ENCODE measurements around the gene YPEL2. TPM values are rescaled to one million over a fixed set of nuclear protein-coding genes. Genes with fewer than 3 reads are reported as not detected.

YPEL2 gene
- total RNA-seq, 2 experiments from 2014 or later: 9.4 to 13.2 TPM

- Mint-ChIP-seq H3K27ac (no peak overlapping the region), H3K4me1 (peaks cover 45% of the 10 kb centered on the region), H3K36me3 (ENCODE audit: low read depth) (no peaks in the 10 kb centered on the region), H3K4me3 (peak overlapping the region; percentile 85), H3K9me3 (no peaks in the 10 kb centered on the region), H3K27me3 (no peaks in the 10 kb centered on the region)
- no peak for DNase-seq
- ChIA-PET CTCF (interaction anchor here (0.5 to 0.6 kb wide), 2 partner anchors 77 to 118 kb away, joined by 3 to 5 read pairs; no protein-coding TSS in a partner anchor), POLR2A (interaction anchor here (0.7 kb wide), 1 partner anchor 108 kb away, joined by 3 read pairs; no protein-coding TSS in a partner anchor)
Observed at GRCh38 chr17:59333836-59334235, 2.4 kb downstream of the YPEL2 start.

GRCh38 chr17:59335685-59336084 lies 4.2 kb downstream of the YPEL2 start:
- no peak for DNase-seq
- no peak overlapping the region for H3K27ac Mint-ChIP-seq
- H3K27me3 Mint-ChIP-seq: no peaks in the 10 kb centered on the region
- peaks cover 27% of the 10 kb centered on the region for H3K4me1 Mint-ChIP-seq
- H3K4me3 Mint-ChIP-seq: no peak overlapping the region
- H3K9me3 Mint-ChIP-seq: no peaks in the 10 kb centered on the region
- ChIA-PET CTCF (interaction anchor here (0.6 to 1.9 kb wide), 5 partner anchors 11 to 104 kb away, joined by 3 to 9 read pairs (median 3); no protein-coding TSS in a partner anchor), POLR2A (no interaction called here)
- no peaks in the 10 kb centered on the region for H3K36me3 Mint-ChIP-seq (ENCODE audit: low read depth)

- no peak overlapping the region for H3K27ac Mint-ChIP-seq
- no peak overlapping the region for H3K4me3 Mint-ChIP-seq
- no peak for DNase-seq
- no peaks in the 10 kb centered on the region for H3K27me3 Mint-ChIP-seq
- H3K4me1 Mint-ChIP-seq: peaks cover 34% of the 10 kb centered on the region
- H3K36me3 Mint-ChIP-seq (ENCODE audit: low read depth): no peaks in the 10 kb centered on the region
- CTCF ChIA-PET: interaction anchor here (0.8 to 1.6 kb wide), 3 partner anchors 8 to 105 kb away, joined by 3 to 6 read pairs (median 3); no protein-coding TSS in a partner anchor
- H3K9me3 Mint-ChIP-seq: no peaks in the 10 kb centered on the region
- POLR2A ChIA-PET: no interaction called here
Observed at GRCh38 chr17:59337741-59338299, 6.4 kb downstream of the YPEL2 start.

GRCh38 chr17:59338498-59338897 lies 7.0 kb downstream of the YPEL2 start:
- Mint-ChIP-seq H3K4me3 (no peak overlapping the region), H3K36me3 (ENCODE audit: low read depth) (no peaks in the 10 kb centered on the region), H3K27ac (no peak overlapping the region), H3K9me3 (no peaks in the 10 kb centered on the region), H3K4me1 (peaks cover 34% of the 10 kb centered on the region), H3K27me3 (no peaks in the 10 kb centered on the region)
- POLR2A ChIA-PET: no interaction called here
- no peak for DNase-seq
- CTCF ChIA-PET: interaction anchor here (0.8 to 1.6 kb wide), 3 partner anchors 9 to 101 kb away, joined by 3 to 6 read pairs (median 4); no protein-coding TSS in a partner anchor

GRCh38 chr17:59341922-59342321 lies 10.5 kb downstream of the YPEL2 start:
- CTCF ChIA-PET: no interaction called here
- no peaks in the 10 kb centered on the region for H3K27me3 Mint-ChIP-seq
- no peak for DNase-seq
- no peak overlapping the region for H3K4me3 Mint-ChIP-seq
- peaks cover 30% of the 10 kb centered on the region for H3K4me1 Mint-ChIP-seq
- no peaks in the 10 kb centered on the region for H3K36me3 Mint-ChIP-seq (ENCODE audit: low read depth)
- POLR2A ChIA-PET: no interaction called here
- no peaks in the 10 kb centered on the region for H3K9me3 Mint-ChIP-seq
- H3K27ac Mint-ChIP-seq: no peak overlapping the region

GRCh38 chr17:59342681-59343131 lies 11.3 kb downstream of the YPEL2 start:
- peak; percentile 18 for DNase-seq
- Mint-ChIP-seq H3K9me3 (no peaks in the 10 kb centered on the region), H3K4me3 (no peak overlapping the region), H3K27me3 (no peaks in the 10 kb centered on the region), H3K27ac (peak overlapping the region; percentile 76), H3K36me3 (ENCODE audit: low read depth) (no peaks in the 10 kb centered on the region), H3K4me1 (peaks cover 30% of the 10 kb centered on the region)
- POLR2A ChIA-PET: no interaction called here
- CTCF ChIA-PET: interaction anchor here (1.2 kb wide), 1 partner anchor 23 kb away, joined by 3 read pairs; no protein-coding TSS in a partner anchor

GRCh38 chr17:59345476-59345875 lies 14.0 kb downstream of the YPEL2 start:
- ChIA-PET POLR2A (no interaction called here), CTCF (interaction anchor here (0.6 to 1.2 kb wide), 3 partner anchors 9 to 361 kb away, joined by 3 to 4 read pairs (median 3); no protein-coding TSS in a partner anchor)
- peaks cover 32% of the 10 kb centered on the region for H3K4me1 Mint-ChIP-seq
- peaks cover 4% of the 10 kb centered on the region for H3K36me3 Mint-ChIP-seq (ENCODE audit: low read depth)
- H3K4me3 Mint-ChIP-seq: no peak overlapping the region
- no peaks in the 10 kb centered on the region for H3K9me3 Mint-ChIP-seq
- no peaks in the 10 kb centered on the region for H3K27me3 Mint-ChIP-seq
- no peak overlapping the region for H3K27ac Mint-ChIP-seq
- no peak for DNase-seq

GRCh38 chr17:59346341-59346740 lies 14.9 kb downstream of the YPEL2 start:
- POLR2A ChIA-PET: no interaction called here
- CTCF ChIA-PET: interaction anchor here (0.7 kb wide), 1 partner anchor 11 kb away, joined by 3 read pairs; no protein-coding TSS in a partner anchor

GRCh38 chr17:59346876-59347407 lies 15.5 kb downstream of the YPEL2 start:
- DNase-seq: no peak
- peaks cover 5% of the 10 kb centered on the region for H3K36me3 Mint-ChIP-seq (ENCODE audit: low read depth)
- no peaks in the 10 kb centered on the region for H3K9me3 Mint-ChIP-seq
- ChIA-PET POLR2A (no interaction called here), CTCF (interaction anchor here (0.7 to 1.4 kb wide), 2 partner anchors 12 to 17 kb away, joined by 3 to 4 read pairs; no protein-coding TSS in a partner anchor)
- H3K4me1 Mint-ChIP-seq: peaks cover 33% of the 10 kb centered on the region
- no peak overlapping the region for H3K27ac Mint-ChIP-seq
- H3K27me3 Mint-ChIP-seq: no peaks in the 10 kb centered on the region
- no peak overlapping the region for H3K4me3 Mint-ChIP-seq

More at GRCh38 chr17:59346341-59346740, 14.9 kb downstream of the YPEL2 start:
- Mint-ChIP-seq H3K36me3 (ENCODE audit: low read depth) (peaks cover 4% of the 10 kb centered on the region), H3K4me1 (peaks cover 33% of the 10 kb centered on the region), H3K9me3 (no peaks in the 10 kb centered on the region), H3K27me3 (no peaks in the 10 kb centered on the region), H3K4me3 (no peak overlapping the region), H3K27ac (no peak overlapping the region)
- no peak for DNase-seq

- DNase-seq: no peak
- Mint-ChIP-seq H3K27ac (no peak overlapping the region), H3K4me3 (no peak overlapping the region), H3K27me3 (no peaks in the 10 kb centered on the region), H3K9me3 (no peaks in the 10 kb centered on the region), H3K4me1 (peaks cover 33% of the 10 kb centered on the region), H3K36me3 (ENCODE audit: low read depth) (peaks cover 8% of the 10 kb centered on the region)
- POLR2A ChIA-PET: no interaction called here
- CTCF ChIA-PET: interaction anchor here (1.4 to 1.5 kb wide), 3 partner anchors 11 to 18 kb away, joined by 4 to 6 read pairs (median 5); no protein-coding TSS in a partner anchor
Observed at GRCh38 chr17:59347975-59348391, 16.5 kb downstream of the YPEL2 start.

GRCh38 chr17:59349178-59349577 lies 17.7 kb downstream of the YPEL2 start:
- no peak for DNase-seq
- H3K4me1 Mint-ChIP-seq: peaks cover 34% of the 10 kb centered on the region
- peaks cover 20% of the 10 kb centered on the region for H3K36me3 Mint-ChIP-seq (ENCODE audit: low read depth)
- H3K27me3 Mint-ChIP-seq: no peaks in the 10 kb centered on the region
- CTCF ChIA-PET: interaction anchor here (0.8 to 1.4 kb wide), 3 partner anchors 11 to 80 kb away, joined by 4 to 6 read pairs (median 4); no protein-coding TSS in a partner anchor
- no peak overlapping the region for H3K4me3 Mint-ChIP-seq
- no peak overlapping the region for H3K27ac Mint-ChIP-seq
- POLR2A ChIA-PET: no interaction called here
- no peaks in the 10 kb centered on the region for H3K9me3 Mint-ChIP-seq

GRCh38 chr17:59353106-59353854 lies 21.8 kb downstream of the YPEL2 start:
- Mint-ChIP-seq H3K9me3 (peaks cover 24% of the 10 kb centered on the region), H3K27me3 (no peaks in the 10 kb centered on the region), H3K27ac (peak overlapping the region; percentile 20), H3K36me3 (ENCODE audit: low read depth) (peaks cover 55% of the 10 kb centered on the region), H3K4me1 (peaks cover 53% of the 10 kb centered on the region), H3K4me3 (no peak overlapping the region)
- DNase-seq: peak; percentile 17
- ChIA-PET CTCF (interaction anchor here (1.1 kb wide), 1 partner anchor 10 kb away, joined by 4 read pairs; no protein-coding TSS in a partner anchor), POLR2A (no interaction called here)
